Heart right ventricle (tissue), 16 donors: ENCODE results near the gene SF3B2. TPM values are rescaled to one million over a fixed set of nuclear protein-coding genes. Genes with fewer than 3 reads are reported as not detected.

Experiments
- ATAC-seq, 8 donors: fragments of 200-7000 bp; cut with Tn5 transposase; one replicate each; pipeline ENCODE4 v1.9.1; 2020; ENCODE audit warnings: mild to moderate bottlenecking in 8 of 8, moderate library complexity in 8 of 8, moderate number of reproducible peaks in 1 of 8
- DNase-seq, 2 donors: peaks; one replicate each; pipeline ENCODE4 v3.0.0-alpha.2; 2020
- H3K27ac ChIP-seq, 10 donors: fragments of 200-600 bp; sonication (generic) in 2 of 10; one replicate each; pipeline versions ENCODE4 v1.5.0 to v1.8.0; 2020 to 2022; ENCODE audit warnings: mild to moderate bottlenecking in 3 of 10
- H3K27me3 ChIP-seq, 7 donors: fragments of 200-600 bp; one replicate each; pipeline ENCODE4 v1.8.0; 2021 to 2022; ENCODE audit warnings: mild to moderate bottlenecking in 2 of 7
- H3K36me3 ChIP-seq, 9 donors: fragments of 200-600 bp; sonication (generic) in 1 of 9; one replicate each; pipeline versions ENCODE4 v1.5.0 to v1.8.0; 2020 to 2022; ENCODE audit warnings: mild to moderate bottlenecking in 2 of 9
- H3K4me1 ChIP-seq, 9 donors: fragments of 200-600 bp; sonication (generic) in 1 of 9; one replicate each; pipeline versions ENCODE4 v1.5.0 to v1.8.0; 2020 to 2022; ENCODE audit warnings: mild to moderate bottlenecking in 4 of 9
- H3K4me3 ChIP-seq, 10 donors: fragments of 200-600 bp; sonication (generic) in 2 of 10; one replicate each; pipeline versions ENCODE4 v1.5.0 to v1.8.0; 2020 to 2022; ENCODE audit warnings: mild to moderate bottlenecking in 7 of 10, moderate library complexity in 2 of 10
- H3K9me3 ChIP-seq, 11 donors: fragments of 200-600 bp in 10 of 11; sonication (generic) in 2 of 11; one replicate each; pipeline versions ENCODE4 v1.5.0 to v1.8.0; 2013 to 2022; ENCODE audit warnings: mild to moderate bottlenecking in 2 of 11, control low read depth in 1 of 11, moderate library complexity in 1 of 11
- WGBS, 2 donors: extraction: QIAGEN DNeasy Blood & Tissue Kit; methylation state at CpG; one replicate each; pipeline ENCODE4 v1.1.7; 2013; ENCODE audit warnings: inconsistent platforms in 1 of 2; 5-methylcytosine and 5-hydroxymethylcytosine counted together
- intact Hi-C, 10 donors: fragments of 100-400 bp; cut with DNase I; formaldehyde crosslinking; loops; one replicate each; pipeline versions ENCODE4 v1.11.1 to v1.14.2; 2022
- polyA plus RNA-seq, 2 donors: library from polyadenylated mRNA; stranded (reverse); fragments of 200-250 nt; gene quantifications; one replicate each; pipeline ENCODE4 v1.2.3, GENCODE V29; 2013
- total RNA-seq, 10 donors: library from RNA; stranded (reverse); fragmentation: NEBNext Ultra II Directional in 3 of 10; extraction: Animal tissue kit (Norgen Biotek cat#: 25700) in 3 of 10; gene quantifications; one replicate each; pipeline versions ENCODE4 v1.2.1 to v1.2.4, GENCODE V29; 2021 to 2023
- TF ChIP-seq, protein P1 (sequence below), 9 donors: fragments of 200-600 bp; sonication (generic) in 2 of 9; IDR thresholded peaks; one replicate each; pipeline versions ENCODE4 v1.5.0 to v1.8.0; 2021 to 2022; ENCODE audit warnings: antibody characterized with exemption in 9 of 9, mild to moderate bottlenecking in 5 of 9, moderate library complexity in 1 of 9
- donor health status: Arrhythmogenic right ventricular cardiomyopathy.
- donor health status: ischemic (EF 13 %, LVEDD 7.1; RV severe dilation, severe dysfunction).
- donor health status: healthy with polysubstance abuse.
- donor health status: DM: no; HTN: yes; CAD: no.
- donor health status: DM: no; HTN: no; CAD: no.
- donor health status: ischemic (EF 25% LVEDD 6.9; RV normal size, moderate dysfunction).
- donor health status: ischemic (EF 25% LVEDD 5.7; RV mildly dilated, moderate dysfunction).
- donor health status: healthy.
- donor health status: DM: yes; HTN: yes; CAD: no.
- donor health status: Ischemic cardiomyopathy.
- donor health status: ischemic (EF 35%, LVEDD 5.7; RV mildly dilated, moderate dysfunction).
- donor health status: nonischemic (EF 11% LVEDD 7.7; RV severe dilation, severe dysfunction).
- donor health status: DM: yes; HTN: yes; CAD: no.
- donor health status: PGD.
- donor health status: ischemic (EF 29% LVEDD 5.4; RV normal size, mild dysfunction).
- donor health status: nonischemic (EF 23%, LVEDD 6.1; RV moderate dilation, normal function).

Gene SF3B2
- total and polyA plus RNA-seq, 12 donors: 46.5 to 94.9 (median 72.7) TPM

DNA sequence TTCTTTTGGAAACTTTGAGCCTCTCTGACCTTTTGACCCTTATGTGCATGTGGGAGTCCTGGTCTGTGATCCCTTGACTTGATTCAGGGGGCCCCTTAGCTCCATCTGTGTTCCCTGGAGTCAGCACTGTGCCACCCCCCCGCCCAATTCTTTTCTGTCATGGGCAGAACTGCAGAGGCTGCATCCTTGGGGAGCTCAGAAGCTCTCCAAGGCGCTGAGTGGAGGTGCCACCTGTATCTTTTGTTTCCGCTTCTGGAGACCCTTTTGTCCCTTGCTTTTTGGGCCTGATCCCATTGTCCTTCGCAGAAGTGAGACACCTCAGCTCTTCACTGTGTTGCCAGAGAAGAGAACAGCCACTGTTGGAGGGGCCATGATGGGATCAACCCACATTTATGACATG is 15.5 kb downstream of the SF3B2 start:
- TF ChIP-seq, protein P1, sequence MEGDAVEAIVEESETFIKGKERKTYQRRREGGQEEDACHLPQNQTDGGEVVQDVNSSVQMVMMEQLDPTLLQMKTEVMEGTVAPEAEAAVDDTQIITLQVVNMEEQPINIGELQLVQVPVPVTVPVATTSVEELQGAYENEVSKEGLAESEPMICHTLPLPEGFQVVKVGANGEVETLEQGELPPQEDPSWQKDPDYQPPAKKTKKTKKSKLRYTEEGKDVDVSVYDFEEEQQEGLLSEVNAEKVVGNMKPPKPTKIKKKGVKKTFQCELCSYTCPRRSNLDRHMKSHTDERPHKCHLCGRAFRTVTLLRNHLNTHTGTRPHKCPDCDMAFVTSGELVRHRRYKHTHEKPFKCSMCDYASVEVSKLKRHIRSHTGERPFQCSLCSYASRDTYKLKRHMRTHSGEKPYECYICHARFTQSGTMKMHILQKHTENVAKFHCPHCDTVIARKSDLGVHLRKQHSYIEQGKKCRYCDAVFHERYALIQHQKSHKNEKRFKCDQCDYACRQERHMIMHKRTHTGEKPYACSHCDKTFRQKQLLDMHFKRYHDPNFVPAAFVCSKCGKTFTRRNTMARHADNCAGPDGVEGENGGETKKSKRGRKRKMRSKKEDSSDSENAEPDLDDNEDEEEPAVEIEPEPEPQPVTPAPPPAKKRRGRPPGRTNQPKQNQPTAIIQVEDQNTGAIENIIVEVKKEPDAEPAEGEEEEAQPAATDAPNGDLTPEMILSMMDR (IDR thresholded peaks at IDR 0.05): no peak
- Histone ChIP-seq H3K4me1 (peaks cover 12 to 55% (median 35%) of the 10 kb centered on the region in 9 donors), H3K27me3 (no peaks in the 10 kb centered on the region), H3K27ac (peak overlapping the region in 9 of 10 donors; percentile 96 to 100 (median 99)), H3K36me3 (peaks cover 0 to 70% (median 49%) of the 10 kb centered on the region in 9 donors), H3K9me3 (peaks cover 0 to 3% (median 0%) of the 10 kb centered on the region in 11 donors), H3K4me3 (no peak overlapping the region)
- ATAC-seq (no peak), DNase-seq (no peak)
- WGBS, 2 donors: 87 to 91% methylated on average over 4 of the region's 4 CpGs
- intact Hi-C loops: loop anchor here in 4 of 10 donors (2.0 to 5.0 kb wide), 2 partner anchors 15 to 65 kb away; partner anchors contain the start of gene SF3B2 (in 1 of the 4)

DNA sequence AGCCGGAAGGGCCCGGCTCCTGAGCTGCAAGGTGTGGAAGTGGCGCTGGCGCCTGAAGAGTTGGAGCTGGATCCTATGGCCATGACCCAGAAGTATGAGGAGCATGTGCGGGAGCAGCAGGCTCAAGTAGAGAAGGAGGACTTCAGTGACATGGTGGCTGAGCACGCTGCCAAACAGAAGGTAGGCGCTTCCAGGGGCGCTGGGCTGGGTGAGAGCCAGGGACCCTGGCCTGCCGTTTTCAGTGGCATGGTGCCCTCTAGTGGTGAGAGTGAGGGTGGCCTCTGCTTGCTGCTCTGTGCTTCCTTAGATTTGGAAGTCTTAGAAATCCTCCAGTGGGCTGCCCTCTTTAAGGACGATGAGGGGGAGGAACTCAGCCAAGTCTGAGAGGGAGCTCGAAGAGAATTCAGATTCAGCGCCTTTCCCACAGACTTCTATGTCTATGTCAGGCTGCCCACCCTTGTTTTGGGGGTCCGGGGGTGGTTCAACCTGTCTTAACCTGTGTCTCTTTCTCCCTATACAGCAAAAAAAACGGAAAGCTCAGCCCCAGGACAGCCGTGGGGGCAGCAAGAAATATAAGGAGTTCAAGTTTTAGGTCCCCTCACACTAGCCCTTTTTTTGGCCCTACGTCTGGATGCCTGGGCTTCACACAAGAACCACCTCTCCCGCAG is 16.1 kb downstream of the SF3B2 start:
- TF ChIP-seq, protein P1 (IDR thresholded peaks at IDR 0.05): peak; percentile 79 to 95 (median 90)
- H3K4me3 ChIP-seq: no peak overlapping the region
- intact Hi-C loops: loop anchor here in 4 of 10 donors (2.0 to 5.0 kb wide), 2 partner anchors 15 to 64 kb away; partner anchors contain the start of gene SF3B2 (in 1 of the 4)
- H3K9me3 ChIP-seq: peaks cover 0 to 3% (median 0%) of the 10 kb centered on the region in 11 donors
- H3K27ac ChIP-seq: peak overlapping the region; percentile 96 to 100 (median 99)
- no peaks in the 10 kb centered on the region for H3K27me3 ChIP-seq
- ATAC-seq: peak; percentile 12 to 73 (median 54)
- H3K36me3 ChIP-seq: peaks cover 0 to 68% (median 43%) of the 10 kb centered on the region in 9 donors
- 41 to 42% methylated on average over 17 of the region's 17 CpGs for WGBS, 2 donors
- DNase-seq: peak; percentile 70 to 71
- peaks cover 12 to 60% (median 35%) of the 10 kb centered on the region in 9 donors for H3K4me1 ChIP-seq

DNA sequence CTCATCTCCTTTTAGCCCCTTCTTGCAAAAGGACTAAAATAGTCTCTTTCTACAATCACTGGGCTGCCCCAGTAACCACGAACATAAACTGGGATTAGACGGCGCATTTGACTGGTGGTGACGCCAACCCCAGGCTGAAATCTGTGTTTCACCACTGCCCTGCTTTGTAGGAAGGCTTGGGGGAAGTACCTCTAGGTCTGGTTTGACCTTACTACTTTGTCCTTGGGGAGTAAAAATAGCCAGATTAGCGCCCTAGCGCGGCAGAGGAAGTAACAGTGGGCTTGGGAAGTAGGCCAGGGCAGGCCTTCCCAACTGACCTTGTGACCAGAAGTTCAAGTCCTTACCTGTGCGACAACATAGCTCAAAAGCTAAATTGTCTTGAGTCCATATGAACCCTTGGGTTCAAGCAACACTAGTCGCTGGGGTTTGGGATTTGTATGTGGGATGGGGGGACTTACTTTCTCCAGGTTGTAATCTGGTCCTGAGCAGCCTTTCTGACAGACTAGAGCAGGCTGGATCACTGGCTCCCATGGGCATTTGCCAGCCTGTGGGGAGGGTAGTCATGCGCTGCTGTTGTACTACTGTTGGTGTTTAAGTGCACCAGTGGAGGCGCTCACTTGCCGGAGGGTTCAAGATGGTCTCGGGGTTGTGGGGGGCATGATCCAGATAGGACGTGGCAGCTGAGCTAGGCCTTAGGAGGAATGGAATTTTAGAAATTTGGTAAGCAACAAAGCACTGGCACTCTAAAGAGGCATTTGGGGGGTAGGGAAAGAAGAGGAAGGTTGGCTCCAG is 17.0 kb downstream of the SF3B2 start:
- DNase-seq (peak in 1 of 2 donors; percentile 62), ATAC-seq (peak; percentile 14 to 77 (median 67))
- Histone ChIP-seq H3K27ac (peak overlapping the region; percentile 96 to 100 (median 99)), H3K36me3 (peaks cover 0 to 68% (median 34%) of the 10 kb centered on the region in 9 donors), H3K4me1 (peaks cover 12 to 60% (median 35%) of the 10 kb centered on the region in 9 donors), H3K9me3 (peaks cover 0 to 3% (median 0%) of the 10 kb centered on the region in 11 donors), H3K27me3 (no peaks in the 10 kb centered on the region), H3K4me3 (peak overlapping the region; percentile 49 to 94 (median 88))
- intact Hi-C loops: loop anchor here in 4 of 10 donors (2.0 to 5.0 kb wide), 2 partner anchors 16 to 63 kb away; partner anchors contain the start of gene SF3B2 (in 1 of the 4)
- TF ChIP-seq, protein P1 (IDR thresholded peaks at IDR 0.05): peak in 1 of 9 donors; percentile 7
- 26 to 28% methylated on average over 14 of the region's 14 CpGs for WGBS, 2 donors
